ENCODE measurements around the gene LGALS13.
A peak's percentile ranks its signal among the peaks of the same experiment; 100 is the strongest.

Gene LGALS13, protein sequence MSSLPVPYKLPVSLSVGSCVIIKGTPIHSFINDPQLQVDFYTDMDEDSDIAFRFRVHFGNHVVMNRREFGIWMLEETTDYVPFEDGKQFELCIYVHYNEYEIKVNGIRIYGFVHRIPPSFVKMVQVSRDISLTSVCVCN

GRCh38 chr19:39602224-39602623, at the start of gene LGALS13:
Gene LGALS13 (plus strand): TSS chr19:39602524. CDS start chr19:39602569, 45 bp downstream.
- DNase-seq (ENCODE audit: low read depth in 2 of 2), result no peak

- DNase-seq (ENCODE audit: low read depth in 2 of 2), result no peak
Observed at GRCh38 chr19:39553082-39553652, 49.2 kb upstream of the LGALS13 start.

- DNase-seq (ENCODE audit: low read depth in 2 of 2), result no peak
Observed at GRCh38 chr19:39554701-39555311, 47.5 kb upstream of the LGALS13 start.

GRCh38 chr19:39555883-39556282, 46.4 kb upstream of the LGALS13 start:
- no peak for DNase-seq (ENCODE audit: low read depth in 2 of 2)

DNA sequence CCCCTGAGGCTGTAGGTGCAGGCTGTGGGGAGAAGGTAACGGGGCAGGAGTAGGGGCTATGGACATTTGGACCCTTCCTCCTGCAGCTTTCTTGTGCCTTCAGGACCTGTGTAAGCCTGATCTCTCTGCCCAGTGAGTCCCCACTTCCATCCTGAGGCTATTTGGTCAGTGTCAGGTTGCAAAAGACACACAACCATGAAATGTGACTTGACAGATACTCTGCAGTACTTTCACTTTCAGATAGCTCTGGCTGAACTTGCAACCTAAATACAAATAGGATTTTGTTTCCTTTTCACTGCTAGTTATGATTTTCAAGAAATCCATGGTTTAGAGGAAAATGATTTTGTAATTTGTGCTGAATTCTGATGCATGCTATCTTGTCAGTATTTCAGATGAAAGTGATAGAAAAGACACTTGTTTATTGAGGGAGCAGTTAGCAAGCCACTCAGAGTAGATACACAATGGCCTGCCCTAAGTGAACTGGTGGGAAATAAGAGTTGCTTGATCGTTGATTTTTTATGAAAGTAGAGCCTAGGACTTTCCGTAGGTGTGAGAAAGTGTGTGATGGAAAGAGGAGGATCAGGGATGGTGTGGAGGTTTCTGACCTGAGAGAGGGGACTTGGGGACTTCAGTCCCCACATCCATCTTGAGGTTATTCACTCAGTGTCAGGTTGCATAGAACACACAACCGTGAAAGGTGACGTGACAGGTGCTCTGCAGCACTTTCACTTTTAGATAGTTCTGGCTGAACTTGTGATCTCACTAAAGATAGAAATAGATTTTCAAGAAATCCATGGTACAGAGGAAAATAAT, 44.3 kb upstream of the LGALS13 start:
- no peak for DNase-seq (ENCODE audit: low read depth in 2 of 2)

- DNase-seq (ENCODE audit: low read depth in 2 of 2), result no peak
Observed at GRCh38 chr19:39558624-39559117, 43.7 kb upstream of the LGALS13 start.

DNA sequence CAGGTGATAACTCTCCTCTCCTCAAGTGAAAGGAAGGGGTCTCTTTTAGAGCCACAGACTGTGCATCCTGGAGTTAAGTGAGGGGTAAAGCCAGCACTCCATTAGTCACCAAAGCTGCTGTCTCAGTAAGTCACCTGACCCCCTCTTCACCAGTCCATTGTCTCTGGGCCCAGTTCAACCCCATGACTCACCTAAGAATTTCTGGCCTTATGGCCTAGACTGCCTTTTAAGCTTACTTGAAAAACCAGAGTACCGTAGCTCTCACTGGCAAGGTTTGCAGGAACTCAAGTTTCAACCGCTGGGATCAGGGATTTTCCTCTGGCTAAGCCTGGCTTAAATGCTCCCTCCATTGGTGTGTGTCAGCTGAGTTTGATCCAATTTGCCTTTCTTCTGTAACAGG, 38.9 kb upstream of the LGALS13 start:
- no peak for DNase-seq (ENCODE audit: low read depth in 2 of 2)

DNA sequence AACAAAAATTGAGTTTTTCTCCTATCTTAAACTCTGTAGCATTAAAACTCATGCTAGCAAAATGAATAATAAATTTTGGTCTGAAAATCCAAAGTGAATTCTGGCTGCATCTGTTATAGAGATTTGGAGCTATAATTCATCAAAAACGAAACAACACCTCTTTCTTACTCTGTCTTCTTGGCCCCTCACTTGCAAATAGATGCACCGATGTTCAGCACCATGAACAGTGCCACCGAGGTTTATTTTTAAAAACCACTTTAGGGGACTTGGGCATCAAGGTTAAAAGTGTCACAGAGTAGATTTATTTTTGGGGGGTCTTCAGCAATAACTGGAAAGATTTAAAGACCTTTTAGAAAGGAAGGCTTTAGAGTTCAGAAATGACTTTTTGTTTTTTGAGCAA, 36.3 kb upstream of the LGALS13 start:
- no peak for DNase-seq (ENCODE audit: low read depth in 2 of 2)

DNA sequence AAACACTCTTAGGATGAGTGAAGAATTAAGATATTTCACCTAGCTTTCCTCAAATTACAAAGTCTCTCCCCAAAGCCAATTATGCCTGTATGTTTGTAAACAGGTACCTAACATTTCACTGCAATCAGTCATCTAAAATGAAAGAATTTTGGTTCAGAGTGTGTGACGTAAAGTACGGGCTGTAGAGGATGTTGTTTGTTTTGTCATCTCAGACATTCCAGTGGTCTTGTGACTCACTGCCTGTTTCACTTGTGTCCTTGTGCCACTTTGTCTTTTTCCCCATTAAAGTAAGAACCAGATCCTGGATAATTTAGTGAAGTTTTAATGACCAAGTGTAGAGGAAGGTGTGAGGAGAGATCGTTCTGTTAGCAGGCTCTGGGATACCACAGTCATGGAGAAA, 33.7 kb upstream of the LGALS13 start:
- no peak for DNase-seq (ENCODE audit: low read depth in 2 of 2)

DNA sequence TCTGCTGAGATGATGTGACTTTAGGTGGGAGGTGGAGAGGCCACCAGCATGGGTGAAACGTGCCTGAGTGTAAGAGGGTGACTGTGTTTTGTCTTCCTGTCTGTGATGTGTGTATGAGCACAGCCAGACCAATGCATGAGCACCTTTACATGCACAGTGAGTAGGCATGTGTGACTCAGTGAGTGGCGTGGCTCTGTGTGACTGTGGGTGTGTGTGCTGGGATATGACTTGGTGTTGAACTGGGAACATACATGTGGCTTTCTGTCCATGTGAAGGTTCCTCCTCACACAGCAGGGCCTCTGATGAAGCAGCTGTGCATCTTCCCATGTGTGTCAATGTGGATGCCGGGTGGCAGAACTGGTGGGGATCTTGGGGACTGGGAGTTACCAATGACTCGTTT, 19.9 kb upstream of the LGALS13 start:
- DNase-seq (ENCODE audit: low read depth in 2 of 2), result peak; percentile 44 to 53

- peak; percentile 15 to 17 for DNase-seq (ENCODE audit: low read depth in 2 of 2)
Observed at GRCh38 chr19:39582891-39583625, 19.3 kb upstream of the LGALS13 start.

GRCh38 chr19:39587496-39587895, 14.8 kb upstream of the LGALS13 start:
- DNase-seq (ENCODE audit: low read depth in 2 of 2), result no peak

GRCh38 chr19:39588066-39588465, 14.3 kb upstream of the LGALS13 start:
- no peak for DNase-seq (ENCODE audit: low read depth in 2 of 2)

- DNase-seq (ENCODE audit: low read depth in 2 of 2), result no peak
Observed at GRCh38 chr19:39590265-39590664, 12.1 kb upstream of the LGALS13 start.

DNA sequence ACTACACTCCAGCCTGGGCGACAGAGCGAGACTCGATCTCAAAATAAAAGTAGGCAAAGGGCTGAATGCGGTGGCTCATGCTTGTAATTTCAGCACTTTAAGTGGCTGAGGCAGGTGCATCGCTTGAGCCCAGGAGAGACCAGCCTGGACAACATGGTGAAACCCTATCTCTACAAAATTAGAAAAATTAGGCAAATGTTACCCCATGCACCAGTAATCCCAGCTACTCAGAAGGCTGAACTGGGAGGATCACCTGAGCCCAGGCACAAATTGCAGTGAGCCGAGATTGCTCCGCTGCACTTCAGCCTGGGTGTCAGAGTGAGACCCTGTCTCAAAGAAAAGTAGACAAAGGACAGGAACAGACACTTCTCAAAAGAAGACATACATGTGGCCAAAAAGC, 9.9 kb upstream of the LGALS13 start:
- DNase-seq (ENCODE audit: low read depth in 2 of 2), result no peak

DNA sequence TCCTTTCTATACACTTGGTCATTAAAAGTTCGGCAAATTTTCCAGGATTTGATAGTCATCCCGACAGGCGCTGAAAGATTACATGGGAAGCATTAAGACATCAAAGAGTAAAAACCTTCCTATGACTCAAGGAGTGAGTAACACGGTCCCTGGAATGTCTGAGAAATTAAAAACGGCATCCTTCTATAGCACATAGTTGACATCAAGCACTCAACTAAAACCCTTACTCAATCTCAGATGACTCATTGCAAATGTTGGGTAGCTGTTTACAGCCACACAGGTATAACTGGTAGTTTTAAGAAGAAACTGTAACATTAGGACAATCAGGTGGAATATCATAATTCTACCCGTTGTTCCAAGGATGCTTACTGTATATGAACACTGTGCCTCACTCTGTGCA, 6.4 kb upstream of the LGALS13 start:
- no peak for DNase-seq (ENCODE audit: low read depth in 2 of 2)

- no peak for DNase-seq (ENCODE audit: low read depth in 2 of 2)
Observed at GRCh38 chr19:39596911-39597310, 5.4 kb upstream of the LGALS13 start.

DNA sequence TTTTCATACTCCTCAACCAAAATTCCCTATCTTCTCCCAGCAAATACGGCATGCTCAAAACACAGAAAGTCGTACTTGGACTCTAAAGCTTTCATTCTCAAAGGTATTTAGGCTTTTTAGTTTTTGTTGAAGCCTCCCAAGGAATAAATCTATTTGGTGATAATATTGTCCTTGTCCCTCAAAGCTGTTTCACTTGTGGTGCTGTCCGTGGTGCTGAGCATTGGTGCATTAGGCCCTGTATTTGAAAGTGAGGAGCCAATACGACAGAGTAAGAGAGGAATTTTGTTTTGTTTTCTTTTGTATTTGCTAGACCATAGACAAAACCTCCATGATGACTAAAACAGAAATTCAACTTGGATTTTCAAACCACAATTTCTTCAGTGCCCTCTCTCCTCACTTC, 3.2 kb upstream of the LGALS13 start:
- DNase-seq (ENCODE audit: low read depth in 2 of 2), result no peak

- no peak for DNase-seq (ENCODE audit: low read depth in 2 of 2)
Observed at GRCh38 chr19:39603825-39604224, 1.5 kb downstream of the LGALS13 start.

DNA sequence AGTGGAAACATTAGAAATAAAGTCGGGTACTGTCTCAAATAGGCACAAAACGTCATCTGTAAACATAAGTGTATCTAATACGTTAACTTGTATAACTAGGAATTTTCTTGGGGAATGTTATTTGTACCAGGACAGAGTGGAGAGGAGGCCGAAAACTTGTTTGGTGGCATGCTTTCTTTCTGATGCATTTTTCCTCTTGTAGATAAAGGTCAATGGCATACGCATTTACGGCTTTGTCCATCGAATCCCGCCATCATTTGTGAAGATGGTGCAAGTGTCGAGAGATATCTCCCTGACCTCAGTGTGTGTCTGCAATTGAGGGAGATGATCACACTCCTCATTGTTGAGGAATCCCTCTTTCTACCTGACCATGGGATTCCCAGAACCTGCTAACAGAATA, 4.7 kb downstream of the LGALS13 start:
- no peak for DNase-seq (ENCODE audit: low read depth in 2 of 2)

- DNase-seq (ENCODE audit: low read depth in 2 of 2), result no peak
Observed at GRCh38 chr19:39607561-39607960, 5.2 kb downstream of the LGALS13 start.

GRCh38 chr19:39613597-39613996, 11.3 kb downstream of the LGALS13 start:
- no peak for DNase-seq (ENCODE audit: low read depth in 2 of 2)
